AG08395 (cell line): ENCODE measurements around the gene FTCD.
"Not testable (repeated sequence)": the region's sequence is repeated elsewhere in the genome, so short reads cannot be mapped to it uniquely, and the experiment has no call there.

Source experiments
- DNase-seq: peaks from one replicate; pipeline ENCODE4 v3.0.0; 2012; ENCODE audit warnings: mixed read lengths, low spot score

Gene FTCD

GRCh38 chr21:46155514-46156377 lies at the start of gene FTCD:
TSS of gene FTCD (minus strand) at chr21:46155579. CDS start at chr21:46155523, 56 bp downstream.
- no peak for DNase-seq

- no peak for DNase-seq
These were observed 49.8 kb upstream of the FTCD start for GRCh38 chr21:46205166-46205565.

- DNase-seq = no peak
These were observed 47.8 kb upstream of the FTCD start for GRCh38 chr21:46203203-46203600.

GRCh38 chr21:46202592-46203202 lies 47.3 kb upstream of the FTCD start:
- no peak for DNase-seq

- DNase-seq = not testable (repeated sequence)
These were observed 45.8 kb upstream of the FTCD start for GRCh38 chr21:46200877-46201803.

- no peak for DNase-seq
These were observed 44.3 kb upstream of the FTCD start for GRCh38 chr21:46199436-46200373.

GRCh38 chr21:46196733-46197132 lies 41.4 kb upstream of the FTCD start:
- DNase-seq = no peak

GRCh38 chr21:46195595-46196195 lies 40.3 kb upstream of the FTCD start:
- DNase-seq = no peak

GRCh38 chr21:46194374-46195334 lies 39.3 kb upstream of the FTCD start:
- DNase-seq = no peak

- DNase-seq = no peak
These were observed 38.5 kb upstream of the FTCD start for GRCh38 chr21:46193829-46194373.

GRCh38 chr21:46191686-46192575 lies 36.6 kb upstream of the FTCD start:
- no peak for DNase-seq

GRCh38 chr21:46191257-46191685 lies 35.9 kb upstream of the FTCD start:
- DNase-seq = peak; percentile 91

GRCh38 chr21:46190491-46191131 lies 35.2 kb upstream of the FTCD start:
- no peak for DNase-seq

GRCh38 chr21:46189959-46190490 lies 34.6 kb upstream of the FTCD start:
- no peak for DNase-seq

GRCh38 chr21:46189213-46189958 lies 34.0 kb upstream of the FTCD start:
- DNase-seq = peak; percentile 55
